Tibial artery (tissue), 4 donors: ENCODE results near the gene NPHP4.

Experiments
- DNase-seq, 2 donors: peaks; one replicate each; pipeline ENCODE4 v3.0.0-alpha.2; 2019
- H3K27ac ChIP-seq, 2 donors: fragments of 200-600 bp; sonication (generic) in 1 of 2; 1 replicate in 1 of 2; 2 replicates in 1 of 2; pipeline ENCODE4 v1.5.1; 2018 to 2019; ENCODE audit warnings: mild to moderate bottlenecking in 1 of 2
- H3K27me3 ChIP-seq, 2 donors: fragments of 200-600 bp; sonication (generic) in 1 of 2; one replicate each; pipeline versions ENCODE4 v1.5.1 to v1.6.0; 2016 to 2019
- H3K36me3 ChIP-seq, 3 donors: fragments of 200-600 bp; sonication (generic) in 2 of 3; one replicate each; pipeline ENCODE4 v1.5.1; 2016 to 2019; ENCODE audit warnings: mild to moderate bottlenecking in 2 of 3
- H3K4me1 ChIP-seq, 4 donors: fragments of 200-600 bp; sonication (generic) in 2 of 4; 1 replicate in 3 of 4; 2 replicates in 1 of 4; pipeline ENCODE4 v1.5.1; 2016 to 2019
- H3K4me3 ChIP-seq, 2 donors: fragments of 200-600 bp; sonication (generic) in 1 of 2; 1 replicate in 1 of 2; 2 replicates in 1 of 2; pipeline ENCODE4 v1.5.1; 2018 to 2019; ENCODE audit warnings: mild to moderate bottlenecking in 2 of 2
- H3K9me3 ChIP-seq, 3 donors: fragments of 200-600 bp; sonication (generic) in 1 of 3; one replicate each; pipeline ENCODE4 v1.5.1; 2016 to 2019
- intact Hi-C: fragments of 100-400 bp; cut with DNase I; formaldehyde crosslinking; loops from one replicate; pipeline ENCODE4 v1.15.0; 2023; ENCODE audit warnings: low total_unique reads
- TF ChIP-seq, protein P1 (sequence below), 2 experiments: fragments of 200-600 bp in 1 of 2; fragments of 450-650 bp in 1 of 2; IDR thresholded peaks; one replicate each; pipeline ENCODE4 v1.5.1; 2017 to 2019; ENCODE audit warnings: antibody characterized with exemption in 2 of 2, mild to moderate bottlenecking in 1 of 2, moderate library complexity in 1 of 2

Gene NPHP4

DNA sequence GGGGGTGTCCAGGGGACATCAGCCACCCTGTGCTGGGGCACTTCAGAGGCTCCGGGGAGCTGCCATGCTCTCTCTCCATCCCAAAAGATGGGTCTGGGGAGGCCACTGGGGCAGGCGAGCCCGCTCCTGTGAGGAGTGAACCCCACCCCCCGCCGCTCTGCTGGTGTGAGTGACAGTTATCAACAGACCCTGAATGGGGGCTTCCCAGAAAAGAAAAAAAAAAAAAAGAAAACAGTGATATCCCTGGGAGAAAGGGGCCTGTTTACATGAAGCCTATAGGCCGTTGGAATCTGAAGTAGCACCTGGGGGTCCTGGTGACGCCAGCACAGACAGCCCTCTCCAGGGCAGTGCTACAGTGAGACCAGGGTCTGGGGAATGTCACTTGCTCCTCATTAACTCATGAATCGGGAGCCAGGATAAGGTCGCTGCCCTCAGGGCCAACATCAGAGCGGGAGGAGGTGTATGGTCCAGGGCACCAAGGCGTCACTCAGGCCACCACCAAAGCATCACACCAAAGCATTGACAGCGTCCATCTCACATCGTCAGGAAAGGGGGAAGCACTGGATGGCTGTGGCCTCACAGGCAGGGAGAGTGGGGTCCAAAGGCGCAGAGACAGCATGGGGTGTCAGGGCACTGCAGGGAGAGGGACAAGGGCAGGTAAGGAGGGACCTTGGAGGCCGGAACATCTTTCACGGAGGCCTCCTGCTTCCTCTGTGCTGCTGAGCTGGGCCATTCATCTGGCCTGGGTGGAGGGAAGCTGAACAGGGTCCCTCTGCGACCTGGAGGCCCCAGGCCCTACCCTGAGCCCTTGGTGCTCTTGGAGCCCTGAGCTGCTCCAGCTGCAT, 8.4 kb upstream of the NPHP4 start:
- peaks cover 0 to 40% of the 10 kb centered on the region in 2 donors for H3K27me3 ChIP-seq
- H3K4me3 ChIP-seq: no peak overlapping the region
- H3K27ac ChIP-seq: no peak overlapping the region
- no peaks in the 10 kb centered on the region for H3K9me3 ChIP-seq
- no peaks in the 10 kb centered on the region for H3K36me3 ChIP-seq
- intact Hi-C loops: no loop called here
- TF ChIP-seq, protein P1, sequence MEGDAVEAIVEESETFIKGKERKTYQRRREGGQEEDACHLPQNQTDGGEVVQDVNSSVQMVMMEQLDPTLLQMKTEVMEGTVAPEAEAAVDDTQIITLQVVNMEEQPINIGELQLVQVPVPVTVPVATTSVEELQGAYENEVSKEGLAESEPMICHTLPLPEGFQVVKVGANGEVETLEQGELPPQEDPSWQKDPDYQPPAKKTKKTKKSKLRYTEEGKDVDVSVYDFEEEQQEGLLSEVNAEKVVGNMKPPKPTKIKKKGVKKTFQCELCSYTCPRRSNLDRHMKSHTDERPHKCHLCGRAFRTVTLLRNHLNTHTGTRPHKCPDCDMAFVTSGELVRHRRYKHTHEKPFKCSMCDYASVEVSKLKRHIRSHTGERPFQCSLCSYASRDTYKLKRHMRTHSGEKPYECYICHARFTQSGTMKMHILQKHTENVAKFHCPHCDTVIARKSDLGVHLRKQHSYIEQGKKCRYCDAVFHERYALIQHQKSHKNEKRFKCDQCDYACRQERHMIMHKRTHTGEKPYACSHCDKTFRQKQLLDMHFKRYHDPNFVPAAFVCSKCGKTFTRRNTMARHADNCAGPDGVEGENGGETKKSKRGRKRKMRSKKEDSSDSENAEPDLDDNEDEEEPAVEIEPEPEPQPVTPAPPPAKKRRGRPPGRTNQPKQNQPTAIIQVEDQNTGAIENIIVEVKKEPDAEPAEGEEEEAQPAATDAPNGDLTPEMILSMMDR (IDR thresholded peaks at IDR 0.05): no peak
- peak in 1 of 2 donors; percentile 34 for DNase-seq
- no peaks in the 10 kb centered on the region for H3K4me1 ChIP-seq

- H3K4me3 ChIP-seq: no peak overlapping the region
- peak in 1 of 2 donors; percentile 45 for DNase-seq
- H3K4me1 ChIP-seq: no peaks in the 10 kb centered on the region
- no peak overlapping the region for H3K27ac ChIP-seq
- H3K9me3 ChIP-seq: no peaks in the 10 kb centered on the region
- no peaks in the 10 kb centered on the region for H3K36me3 ChIP-seq
- TF ChIP-seq, protein P1 (IDR thresholded peaks at IDR 0.05): no peak
- H3K27me3 ChIP-seq: peaks cover 0 to 36% of the 10 kb centered on the region in 2 donors
- intact Hi-C loops: no loop called here
Measured at GRCh38 chr1:5999711-6000443, 7.7 kb upstream of the NPHP4 start.

GRCh38 chr1:5998906-5999301, 6.7 kb upstream of the NPHP4 start:
- Histone ChIP-seq H3K4me3 (no peak overlapping the region), H3K27ac (no peak overlapping the region), H3K27me3 (peaks cover 0 to 38% of the 10 kb centered on the region in 2 donors), H3K9me3 (no peaks in the 10 kb centered on the region), H3K4me1 (no peaks in the 10 kb centered on the region), H3K36me3 (no peaks in the 10 kb centered on the region)
- peak in 1 of 2 donors; percentile 33 for DNase-seq
- intact Hi-C loops: no loop called here
- TF ChIP-seq, protein P1 (IDR thresholded peaks at IDR 0.05): no peak

DNA sequence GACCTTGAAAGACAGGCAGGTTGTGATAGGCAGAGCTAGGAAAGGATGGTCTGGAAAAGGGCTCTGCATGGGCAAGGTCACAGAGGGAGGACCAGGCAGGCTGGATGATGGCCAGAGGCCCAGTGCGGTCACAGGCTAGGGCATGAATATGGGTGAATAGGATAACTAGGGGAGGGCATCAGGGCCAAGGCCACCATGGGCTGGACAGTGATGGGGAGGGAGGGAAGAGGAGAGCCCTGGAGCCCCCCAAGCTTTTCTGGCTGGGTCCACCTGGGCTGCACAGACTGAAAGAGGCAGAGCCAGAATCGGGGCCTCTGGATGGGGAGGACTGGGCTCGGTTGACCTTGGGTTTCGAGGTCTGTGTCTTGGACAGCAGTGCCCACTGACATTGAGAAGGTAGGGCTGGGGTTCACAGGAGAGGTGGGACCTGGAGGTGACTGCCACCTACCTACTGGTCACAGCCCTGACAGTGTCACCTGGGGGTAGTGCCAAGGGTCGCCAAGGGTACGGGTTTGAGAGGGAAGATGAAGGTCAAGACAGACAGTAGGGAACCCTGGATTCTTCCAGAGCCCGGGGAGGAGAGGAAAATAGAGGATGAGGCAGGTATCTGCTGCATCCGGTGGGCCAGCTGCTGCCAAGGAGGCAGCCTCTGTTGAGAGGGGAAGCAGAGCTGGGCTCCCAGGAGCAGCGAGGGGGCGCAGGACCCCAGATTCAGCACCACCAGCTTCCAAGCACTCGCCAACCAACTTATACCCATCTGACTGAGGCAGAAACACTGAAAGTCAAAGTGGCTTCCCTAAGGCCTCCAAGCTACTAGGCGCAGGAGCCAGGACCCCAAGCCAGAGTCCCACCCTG, 6.1 kb upstream of the NPHP4 start:
- peak in 1 of 2 donors; percentile 60 for DNase-seq
- intact Hi-C loops: no loop called here
- TF ChIP-seq, protein P1 (IDR thresholded peaks at IDR 0.05): no peak
- H3K27me3 ChIP-seq: peaks cover 0 to 44% of the 10 kb centered on the region in 2 donors
- H3K9me3 ChIP-seq: no peaks in the 10 kb centered on the region
- no peak overlapping the region for H3K4me3 ChIP-seq
- no peak overlapping the region for H3K27ac ChIP-seq
- no peaks in the 10 kb centered on the region for H3K36me3 ChIP-seq
- peaks cover 0 to 5% (median 5%) of the 10 kb centered on the region in 4 donors for H3K4me1 ChIP-seq

- DNase-seq: peak in 1 of 2 donors; percentile 43
- intact Hi-C loops: no loop called here
- TF ChIP-seq, protein P1 (IDR thresholded peaks at IDR 0.05): no peak
- Histone ChIP-seq H3K27me3 (peaks cover 0 to 43% of the 10 kb centered on the region in 2 donors), H3K27ac (no peak overlapping the region), H3K4me1 (peaks cover 0 to 12% (median 10%) of the 10 kb centered on the region in 4 donors), H3K9me3 (no peaks in the 10 kb centered on the region), H3K4me3 (no peak overlapping the region), H3K36me3 (no peaks in the 10 kb centered on the region)
Measured at GRCh38 chr1:5997316-5997715, 5.1 kb upstream of the NPHP4 start.
